Thoracic aorta (tissue), 2 donors: ENCODE data around the gene TEKT5. TPM values are rescaled to one million over a fixed set of nuclear protein-coding genes. Genes with fewer than 3 reads are reported as not detected.

Experiments used
- ATAC-seq: fragments of 150-250 bp; one replicate; pipeline ENCODE4 v1.8.0; 2017; ENCODE audit warnings: low read depth; ENCODE audit not compliant: insufficient number of reproducible peaks, low FRiP score
- DNase-seq: peaks from one replicate; pipeline ENCODE4 v3.0.0-alpha.2; 2020; ENCODE audit warnings: low spot score
- H3K27ac ChIP-seq, 2 donors: fragments of 200-600 bp; sonication (generic); 1 replicate in 1 of 2; 2 replicates in 1 of 2; pipeline ENCODE4 v1.5.1; 2016; ENCODE audit warnings: mild to moderate bottlenecking in 2 of 2, moderate library complexity in 2 of 2
- H3K27me3 ChIP-seq: fragments of 200-600 bp; sonication (generic); replicated peaks from 2 replicates; pipeline ENCODE4 v1.6.0; 2016; ENCODE audit warnings: mild to moderate bottlenecking; ENCODE audit not compliant: insufficient read depth
- H3K36me3 ChIP-seq: fragments of 200-600 bp; sonication (generic); one replicate; pipeline ENCODE4 v1.5.1; 2016
- H3K4me1 ChIP-seq, 2 donors: fragments of 200-600 bp; sonication (generic); 1 replicate in 1 of 2; 2 replicates in 1 of 2; pipeline versions ENCODE4 v1.5.1 to v1.6.0; 2016; ENCODE audit warnings: low read depth in 2 of 2, mild to moderate bottlenecking in 1 of 2; ENCODE audit not compliant: control insufficient read depth in 1 of 2
- H3K4me3 ChIP-seq: fragments of 200-600 bp; sonication (generic); 2 replicates; pipeline ENCODE4 v1.5.1; 2016; ENCODE audit warnings: mild to moderate bottlenecking
- H3K9me3 ChIP-seq: fragments of 200-600 bp; sonication (generic); 2 replicates; pipeline ENCODE4 v1.5.1; 2016
- total RNA-seq, 2 donors: library from RNA; depleted of rRNA; stranded (reverse); fragments of >200 nt; gene quantifications; one replicate each; pipeline versions ENCODE4 v1.1.0 to v1.2.3, GENCODE V29; 2016
- TF ChIP-seq, protein P1 (sequence below): fragments of 200-600 bp; sonication (generic); IDR thresholded peaks from one replicate; pipeline ENCODE4 v1.5.1; 2019; ENCODE audit warnings: antibody characterized with exemption

Gene TEKT5
- total RNA-seq, 2 donors from 2014 or later, result not detected

- TF ChIP-seq, protein P1, sequence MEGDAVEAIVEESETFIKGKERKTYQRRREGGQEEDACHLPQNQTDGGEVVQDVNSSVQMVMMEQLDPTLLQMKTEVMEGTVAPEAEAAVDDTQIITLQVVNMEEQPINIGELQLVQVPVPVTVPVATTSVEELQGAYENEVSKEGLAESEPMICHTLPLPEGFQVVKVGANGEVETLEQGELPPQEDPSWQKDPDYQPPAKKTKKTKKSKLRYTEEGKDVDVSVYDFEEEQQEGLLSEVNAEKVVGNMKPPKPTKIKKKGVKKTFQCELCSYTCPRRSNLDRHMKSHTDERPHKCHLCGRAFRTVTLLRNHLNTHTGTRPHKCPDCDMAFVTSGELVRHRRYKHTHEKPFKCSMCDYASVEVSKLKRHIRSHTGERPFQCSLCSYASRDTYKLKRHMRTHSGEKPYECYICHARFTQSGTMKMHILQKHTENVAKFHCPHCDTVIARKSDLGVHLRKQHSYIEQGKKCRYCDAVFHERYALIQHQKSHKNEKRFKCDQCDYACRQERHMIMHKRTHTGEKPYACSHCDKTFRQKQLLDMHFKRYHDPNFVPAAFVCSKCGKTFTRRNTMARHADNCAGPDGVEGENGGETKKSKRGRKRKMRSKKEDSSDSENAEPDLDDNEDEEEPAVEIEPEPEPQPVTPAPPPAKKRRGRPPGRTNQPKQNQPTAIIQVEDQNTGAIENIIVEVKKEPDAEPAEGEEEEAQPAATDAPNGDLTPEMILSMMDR, result no peak
- no peaks in the 10 kb centered on the region for H3K4me1 ChIP-seq
- no peak for ATAC-seq
Measured at GRCh38 chr16:10599626-10600025, 95.1 kb downstream of the TEKT5 start.

DNA sequence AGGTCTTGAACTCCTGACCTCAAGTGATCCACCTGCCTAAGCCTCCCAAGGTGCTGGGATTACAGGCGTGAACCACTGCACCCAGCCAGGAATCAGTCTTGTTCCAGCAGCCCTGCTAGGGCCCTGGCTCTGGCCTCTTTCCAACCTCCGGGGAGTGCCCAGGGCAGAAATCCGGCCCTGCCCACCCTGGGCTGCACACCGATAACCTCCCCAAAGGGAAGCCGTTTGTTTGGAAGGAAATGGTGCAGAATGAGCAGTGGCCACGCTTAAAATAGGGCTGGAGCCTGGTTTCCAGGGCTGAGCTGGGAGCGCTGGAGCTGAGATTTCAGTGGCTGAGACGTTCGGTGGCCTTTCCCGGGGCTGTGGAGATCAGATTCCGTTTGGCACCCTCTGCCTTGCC, 96.6 kb downstream of the TEKT5 start:
- H3K27ac ChIP-seq, result no peak overlapping the region
- ATAC-seq, result no peak

More at GRCh38 chr16:10599626-10600025, 95.1 kb downstream of the TEKT5 start:
- Histone ChIP-seq H3K9me3 (no peaks in the 10 kb centered on the region), H3K27ac (no peak overlapping the region), H3K27me3 (no peaks in the 10 kb centered on the region), H3K36me3 (no peaks in the 10 kb centered on the region), H3K4me3 (no peak overlapping the region)
- DNase-seq, result no peak

GRCh38 chr16:10597187-10597601, 97.5 kb downstream of the TEKT5 start:
- ATAC-seq (no peak), DNase-seq (no peak)
- Histone ChIP-seq H3K27ac (no peak overlapping the region), H3K4me3 (no peak overlapping the region), H3K27me3 (no peaks in the 10 kb centered on the region), H3K9me3 (no peaks in the 10 kb centered on the region), H3K4me1 (no peaks in the 10 kb centered on the region), H3K36me3 (no peaks in the 10 kb centered on the region)
- TF ChIP-seq, protein P1, result no peak

More for the DNA sequence above, 96.6 kb downstream of the TEKT5 start:
- H3K27me3 ChIP-seq, result no peaks in the 10 kb centered on the region
- no peak overlapping the region for H3K4me3 ChIP-seq
- no peaks in the 10 kb centered on the region for H3K4me1 ChIP-seq
- H3K9me3 ChIP-seq, result no peaks in the 10 kb centered on the region
- no peaks in the 10 kb centered on the region for H3K36me3 ChIP-seq
- DNase-seq, result no peak
- TF ChIP-seq, protein P1, result no peak

DNA sequence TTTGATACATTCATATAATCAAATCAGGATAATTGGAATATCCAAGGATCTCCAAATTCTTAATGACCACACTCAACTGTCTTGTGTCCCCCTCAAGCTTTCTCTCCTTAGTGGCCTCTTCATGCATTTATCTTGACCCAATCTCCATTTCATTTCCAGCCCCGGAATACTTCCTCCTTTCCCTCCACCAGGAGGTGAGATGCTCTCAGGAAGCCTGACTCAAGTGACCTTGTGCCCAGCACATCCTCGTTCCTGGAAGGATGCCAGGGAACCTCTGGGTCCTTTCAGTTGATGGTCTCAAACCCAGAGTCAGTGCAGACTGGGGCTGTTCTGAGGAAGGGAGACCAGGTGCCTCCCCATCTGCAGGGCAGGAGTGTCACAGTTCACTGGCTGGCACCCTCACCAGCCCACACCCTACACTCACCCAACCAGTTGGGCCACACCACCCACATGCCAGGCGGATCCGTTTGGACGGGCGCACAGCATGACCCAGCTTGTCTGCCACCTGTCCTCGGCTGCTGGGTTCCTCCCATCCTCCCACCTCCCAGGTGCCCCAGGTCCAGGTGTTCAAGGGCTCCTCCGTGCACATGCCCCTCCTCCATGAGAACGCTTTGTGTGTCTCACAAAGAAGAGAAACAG, 100.3 kb downstream of the TEKT5 start:
- H3K27me3 ChIP-seq, result no peaks in the 10 kb centered on the region
- H3K4me1 ChIP-seq, result no peaks in the 10 kb centered on the region
- H3K4me3 ChIP-seq, result no peak overlapping the region
- ATAC-seq (no peak), DNase-seq (no peak)
- no peaks in the 10 kb centered on the region for H3K36me3 ChIP-seq
- H3K27ac ChIP-seq, result no peak overlapping the region
- no peaks in the 10 kb centered on the region for H3K9me3 ChIP-seq
- TF ChIP-seq, protein P1, result no peak

DNA sequence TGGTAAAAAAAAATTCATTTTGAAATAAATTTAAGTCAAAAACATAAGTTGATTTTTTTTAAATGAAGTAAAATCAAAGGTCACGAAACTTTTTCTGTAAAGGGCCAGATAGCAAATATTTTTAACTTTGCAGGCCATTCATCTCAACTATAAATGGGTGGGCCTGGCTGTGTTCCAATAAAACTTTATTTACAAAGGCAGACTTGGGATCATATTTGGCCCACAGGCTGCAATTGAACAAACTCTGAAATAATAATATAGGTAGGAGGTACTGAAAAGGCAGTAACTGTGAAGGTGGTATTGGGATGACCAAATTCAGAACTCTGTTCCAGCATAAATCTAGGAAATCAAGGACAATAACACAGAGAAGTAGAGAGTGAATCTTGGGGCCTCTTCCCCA, 102.1 kb downstream of the TEKT5 start:
- no peaks in the 10 kb centered on the region for H3K9me3 ChIP-seq
- no peaks in the 10 kb centered on the region for H3K4me1 ChIP-seq
- TF ChIP-seq, protein P1, result no peak
- H3K27ac ChIP-seq, result no peak overlapping the region
- DNase-seq (no peak), ATAC-seq (no peak)
- no peak overlapping the region for H3K4me3 ChIP-seq
- no peaks in the 10 kb centered on the region for H3K27me3 ChIP-seq
- no peaks in the 10 kb centered on the region for H3K36me3 ChIP-seq
